DOHH2 (cell line): ENCODE data around the gene NTNG1.

Experiments used
- H3F3A ChIP-seq: fragments of 200-600 bp; sonication (generic), shearing (Covaris generic); 2 replicates; pipeline ENCODE4 v1.6.0; 2016; ENCODE audit warnings: antibody characterized with exemption, mild to moderate bottlenecking; ENCODE audit not compliant: control insufficient read depth, insufficient read depth
- H3K27ac ChIP-seq: fragments of 200-600 bp; sonication (generic); 2 replicates; pipeline ENCODE4 v1.5.1; 2014; ENCODE audit warnings: low read depth, mild to moderate bottlenecking, low read length, moderate library complexity
- H3K27me3 ChIP-seq: fragments of 200-600 bp; sonication (generic); 2 replicates; pipeline ENCODE4 v1.6.1; 2014; ENCODE audit warnings: mild to moderate bottlenecking, low read length, mixed read lengths; ENCODE audit not compliant: control insufficient read depth
- H3K36me3 ChIP-seq: fragments of 200-600 bp; sonication (generic); 2 replicates; pipeline ENCODE4 v1.6.1; 2014; ENCODE audit warnings: mild to moderate bottlenecking, low read length, moderate library complexity, mixed read lengths; ENCODE audit not compliant: control insufficient read depth
- H3K4me1 ChIP-seq: fragments of 200-600 bp; sonication (generic); 2 replicates; pipeline ENCODE4 v1.6.1; 2014; ENCODE audit warnings: mild to moderate bottlenecking, low read length, mixed read lengths; ENCODE audit not compliant: control insufficient read depth
- H3K4me2 ChIP-seq: fragments of 200-600 bp; sonication (generic); 2 replicates; pipeline ENCODE4 v1.6.0; 2014; ENCODE audit warnings: mild to moderate bottlenecking, low read length, moderate library complexity
- H3K4me3 ChIP-seq: fragments of 200-600 bp; sonication (generic); 2 replicates; pipeline ENCODE4 v1.5.1; 2014; ENCODE audit warnings: mild to moderate bottlenecking, low read length, mixed read lengths
- H3K79me2 ChIP-seq: fragments of 200-600 bp; sonication (generic); 2 replicates; pipeline ENCODE4 v1.6.1; 2014; ENCODE audit warnings: mild to moderate bottlenecking, low read length, mixed read lengths; ENCODE audit not compliant: control insufficient read depth
- H3K9me2 ChIP-seq: fragments of 200-600 bp; sonication (generic); replicated peaks from 2 replicates; pipeline ENCODE4 v1.6.1; 2014; ENCODE audit warnings: mild to moderate bottlenecking, low read length, mixed read lengths; ENCODE audit not compliant: control insufficient read depth
- H3K9me3 ChIP-seq: fragments of 200-600 bp; sonication (generic); 2 replicates; pipeline ENCODE4 v1.6.1; 2014; ENCODE audit warnings: antibody characterized with exemption, low read length, mixed read lengths; ENCODE audit not compliant: control insufficient read depth, insufficient read depth
- H4K20me1 ChIP-seq: fragments of 200-600 bp; sonication (generic); 2 replicates; pipeline ENCODE4 v1.6.0; 2014; ENCODE audit warnings: low read depth, mild to moderate bottlenecking, antibody characterized with exemption, low read length, moderate library complexity; ENCODE audit not compliant: control insufficient read depth, insufficient read depth
- CTCF ChIP-seq: fragments of 200-600 bp; sonication (generic); IDR thresholded peaks from one replicate; pipeline ENCODE4 v1.5.1; 2014; ENCODE audit warnings: antibody characterized with exemption, mild to moderate bottlenecking, low read depth, low read length; ENCODE audit not compliant: poor library complexity, severe bottlenecking
- EZH2phosphoT487 ChIP-seq: fragments of 200-600 bp; sonication (generic); IDR thresholded peaks from 2 replicates; pipeline ENCODE4 v1.6.1; 2017; ENCODE audit warnings: borderline replicate concordance, mild to moderate bottlenecking, antibody characterized with exemption, low read length, moderate library complexity, mixed read lengths

Gene NTNG1

GRCh38 chr1:107228704-107229371 is 88.0 kb downstream of the NTNG1 start:
- Histone ChIP-seq H3K9me3 (no peaks in the 10 kb centered on the region), H3K27me3 (no peaks in the 10 kb centered on the region), H3K4me3 (no peak overlapping the region), H3K4me1 (peaks cover 20% of the 10 kb centered on the region), H3F3A (no peaks in the 10 kb centered on the region), H4K20me1 (no peaks in the 10 kb centered on the region), H3K4me2 (no peak overlapping the region), H3K36me3 (no peaks in the 10 kb centered on the region), H3K9me2 (no peaks in the 10 kb centered on the region), H3K27ac (no peak overlapping the region), H3K79me2 (no peaks in the 10 kb centered on the region)
- TF ChIP-seq CTCF, result no peak
- TF ChIP-seq EZH2phosphoT487, result no peak

- Histone ChIP-seq H3K27me3 (no peaks in the 10 kb centered on the region), H4K20me1 (no peaks in the 10 kb centered on the region), H3K4me1 (peaks cover 20% of the 10 kb centered on the region), H3F3A (no peaks in the 10 kb centered on the region), H3K4me2 (no peak overlapping the region), H3K9me2 (no peaks in the 10 kb centered on the region), H3K9me3 (no peaks in the 10 kb centered on the region), H3K27ac (no peak overlapping the region), H3K4me3 (no peak overlapping the region), H3K36me3 (no peaks in the 10 kb centered on the region), H3K79me2 (no peaks in the 10 kb centered on the region)
- TF ChIP-seq EZH2phosphoT487, result no peak
- no peak for TF ChIP-seq CTCF
Measured at GRCh38 chr1:107229711-107230110, 88.9 kb downstream of the NTNG1 start.

GRCh38 chr1:107230121-107230520 is 89.3 kb downstream of the NTNG1 start:
- Histone ChIP-seq H3K9me2 (no peaks in the 10 kb centered on the region), H3K4me3 (no peak overlapping the region), H3K4me1 (peaks cover 20% of the 10 kb centered on the region), H3K27me3 (no peaks in the 10 kb centered on the region), H4K20me1 (no peaks in the 10 kb centered on the region), H3K79me2 (no peaks in the 10 kb centered on the region), H3K9me3 (no peaks in the 10 kb centered on the region), H3K36me3 (no peaks in the 10 kb centered on the region), H3K4me2 (no peak overlapping the region), H3K27ac (no peak overlapping the region), H3F3A (no peaks in the 10 kb centered on the region)
- TF ChIP-seq CTCF, result no peak
- no peak for TF ChIP-seq EZH2phosphoT487
